ENCODE results near the gene CTDP1.
"Not testable (repeated sequence)": the region's sequence is repeated elsewhere in the genome, so short reads cannot be mapped to it uniquely, and the experiment has no call there.

The CTDP1 gene

GRCh38 chr18:79719478-79720358, 40.1 kb downstream of the CTDP1 start:
- DNase-seq (ENCODE audit: low read depth in 2 of 3, low spot score in 2 of 3) = not testable (repeated sequence)

- no peak for DNase-seq (ENCODE audit: low read depth in 2 of 3, low spot score in 2 of 3)
Measured at GRCh38 chr18:79720359-79720733, 40.7 kb downstream of the CTDP1 start.

DNA sequence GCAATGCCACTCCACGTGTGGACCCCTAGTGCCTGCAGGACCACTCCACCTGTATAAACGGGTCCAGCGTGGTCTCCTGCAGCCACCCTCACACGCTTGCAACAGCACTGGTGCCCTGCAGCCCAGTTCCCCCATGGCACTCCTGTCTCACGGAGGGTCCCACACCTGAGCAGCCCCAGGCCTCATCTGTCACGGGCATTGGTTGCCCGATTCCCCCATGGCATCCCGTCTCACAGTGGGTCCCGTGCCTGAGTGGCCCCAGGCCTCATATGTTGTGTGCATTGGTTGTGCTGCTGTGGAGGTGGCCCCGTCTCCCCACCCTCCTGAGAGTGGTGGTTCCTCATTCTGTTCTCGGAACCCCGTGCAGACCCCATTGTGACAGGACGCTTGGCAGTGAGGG, 43.4 kb downstream of the CTDP1 start:
- no peak for DNase-seq (ENCODE audit: low read depth in 2 of 3, low spot score in 2 of 3)

GRCh38 chr18:79723628-79724027, 44.0 kb downstream of the CTDP1 start:
- no peak for DNase-seq (ENCODE audit: low read depth in 2 of 3, low spot score in 2 of 3)

DNA sequence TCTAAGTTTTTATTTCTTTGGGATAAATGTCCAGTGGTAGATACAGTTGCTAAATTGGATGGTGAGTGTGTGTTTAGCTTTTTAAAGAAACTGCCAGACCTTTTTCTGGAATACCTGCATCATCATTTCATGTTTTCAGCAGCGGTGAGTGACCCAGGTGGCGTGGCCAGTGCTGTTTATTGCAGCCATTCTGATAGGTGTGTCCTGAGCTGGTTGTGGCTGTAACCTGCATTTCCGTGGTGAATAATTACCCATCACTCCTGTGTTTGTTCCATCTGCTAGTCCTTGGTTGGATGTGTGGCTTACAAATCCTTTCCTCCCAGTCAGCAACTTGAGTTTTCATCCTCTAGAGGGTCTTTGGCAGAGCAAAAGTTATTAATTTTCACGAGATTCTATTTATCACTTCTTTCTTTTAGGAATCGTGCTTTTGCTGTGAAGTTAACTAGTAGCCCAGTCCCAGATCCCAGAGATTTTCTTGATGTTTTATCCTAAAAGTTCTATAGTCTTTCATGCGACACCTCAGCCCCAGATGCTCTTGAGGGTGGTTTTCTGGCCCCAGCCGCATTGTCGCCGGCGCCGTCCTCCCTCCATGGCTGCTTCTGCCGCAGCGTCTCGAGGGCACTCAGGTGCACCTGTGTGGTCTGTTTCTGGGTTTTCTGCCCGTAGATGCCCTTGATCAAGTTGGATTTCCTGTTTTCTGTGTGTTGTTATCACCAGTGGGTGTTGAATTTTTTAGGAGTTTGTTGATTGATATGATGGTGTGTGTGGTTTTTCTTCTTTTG, 44.9 kb downstream of the CTDP1 start:
- DNase-seq (ENCODE audit: low read depth in 2 of 3, low spot score in 2 of 3) = no peak

- DNase-seq (ENCODE audit: low read depth in 2 of 3, low spot score in 2 of 3) = no peak
Measured at GRCh38 chr18:79725486-79725885, 45.9 kb downstream of the CTDP1 start.

- DNase-seq (ENCODE audit: low read depth in 2 of 3, low spot score in 2 of 3) = no peak
Measured at GRCh38 chr18:79726721-79727120, 47.1 kb downstream of the CTDP1 start.

DNA sequence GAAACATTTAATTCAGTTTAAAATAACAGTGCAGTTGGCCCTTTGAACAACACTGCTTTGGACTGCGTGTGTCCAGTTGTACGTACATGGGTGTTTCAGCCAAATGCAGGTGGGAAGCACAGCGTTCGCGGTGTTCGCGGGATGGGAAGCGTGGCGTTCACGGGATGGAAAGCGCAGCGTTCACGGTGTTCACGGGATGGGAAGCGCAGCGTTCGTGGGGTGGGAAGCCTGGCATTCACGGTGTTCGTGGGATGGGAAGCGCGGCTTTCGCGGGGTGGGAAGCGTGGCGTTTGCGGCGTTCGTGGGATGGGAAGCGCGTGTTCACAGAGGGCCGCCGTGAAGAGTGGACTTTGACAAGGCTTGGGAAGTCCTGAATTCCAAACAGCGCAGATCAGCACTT, 47.6 kb downstream of the CTDP1 start:
- no peak for DNase-seq (ENCODE audit: low read depth in 2 of 3, low spot score in 2 of 3)

DNA sequence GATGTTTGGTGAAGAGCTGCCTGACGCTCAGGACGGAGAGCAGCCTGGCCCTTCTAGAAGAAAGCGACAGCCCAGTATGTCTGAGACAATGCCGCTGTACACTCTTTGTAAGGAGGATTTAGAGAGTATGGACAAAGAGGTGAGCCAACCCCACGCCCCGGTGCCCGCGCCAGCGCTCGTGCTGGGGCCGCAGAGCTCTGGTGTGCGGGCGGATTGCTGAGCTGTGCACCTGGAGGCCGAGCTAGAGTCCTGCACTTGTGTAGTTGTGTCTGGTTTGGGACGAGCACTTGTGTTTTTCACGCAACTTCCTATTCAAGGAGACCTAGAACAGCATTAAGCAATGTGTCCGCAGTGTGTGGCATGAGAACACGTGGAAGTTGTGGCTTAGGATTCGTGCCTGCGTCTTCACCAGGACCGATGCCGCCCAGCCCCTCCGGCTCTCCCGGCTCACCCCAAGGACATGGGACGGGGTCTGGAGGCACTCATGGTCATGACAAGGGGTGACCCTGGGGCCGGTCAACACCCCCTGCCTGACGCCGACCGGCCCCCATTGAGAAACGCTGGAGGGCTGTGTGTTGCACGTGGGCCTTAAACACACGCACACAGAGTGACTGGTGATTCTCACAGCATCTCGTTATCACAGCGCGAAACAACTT, 49.5 kb downstream of the CTDP1 start:
- no peak for DNase-seq (ENCODE audit: low read depth in 2 of 3, low spot score in 2 of 3)

- DNase-seq (ENCODE audit: low read depth in 2 of 3, low spot score in 2 of 3) = no peak
Measured at GRCh38 chr18:79729611-79730010, 50.0 kb downstream of the CTDP1 start.

- DNase-seq (ENCODE audit: low read depth in 2 of 3, low spot score in 2 of 3) = no peak
Measured at GRCh38 chr18:79730804-79731203, 51.2 kb downstream of the CTDP1 start.

DNA sequence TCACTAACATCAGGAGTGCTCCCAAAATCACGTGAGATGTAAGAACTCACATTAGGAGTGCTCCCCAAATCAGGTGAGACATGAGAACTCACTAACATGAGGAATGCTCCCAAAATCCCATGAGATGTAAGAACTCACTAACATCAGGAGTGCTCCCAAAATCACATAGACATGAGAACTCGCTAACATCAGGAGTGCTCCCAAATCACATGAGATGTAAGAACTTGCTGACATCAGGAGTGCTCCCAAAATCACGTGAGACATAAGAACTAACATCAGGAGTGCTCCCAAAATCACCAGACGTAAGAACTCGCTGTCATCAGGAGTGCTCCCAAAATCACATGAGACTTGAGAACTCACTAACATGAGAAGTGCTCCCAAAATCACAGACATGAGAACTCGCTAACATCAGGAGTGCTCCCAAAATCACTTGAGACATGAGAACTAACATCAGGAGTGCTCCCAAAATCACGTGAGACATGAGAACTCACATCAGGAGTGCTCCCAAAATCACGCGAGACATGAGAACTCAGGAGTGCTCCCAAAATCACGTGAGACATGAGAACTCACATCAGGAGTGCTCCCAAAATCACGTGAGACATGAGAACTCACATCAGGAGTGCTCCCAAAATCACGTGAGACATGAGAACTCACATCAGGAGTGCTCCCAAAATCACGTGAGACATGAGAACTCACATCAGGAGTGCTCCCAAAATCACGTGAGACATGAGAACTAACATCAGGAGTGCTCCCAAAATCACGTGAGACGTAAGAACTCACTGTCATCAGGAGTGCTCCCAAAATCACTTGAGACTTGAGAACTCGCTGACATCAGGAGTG, 52.5 kb downstream of the CTDP1 start:
- not testable (repeated sequence) for DNase-seq (ENCODE audit: low read depth in 2 of 3, low spot score in 2 of 3)

DNA sequence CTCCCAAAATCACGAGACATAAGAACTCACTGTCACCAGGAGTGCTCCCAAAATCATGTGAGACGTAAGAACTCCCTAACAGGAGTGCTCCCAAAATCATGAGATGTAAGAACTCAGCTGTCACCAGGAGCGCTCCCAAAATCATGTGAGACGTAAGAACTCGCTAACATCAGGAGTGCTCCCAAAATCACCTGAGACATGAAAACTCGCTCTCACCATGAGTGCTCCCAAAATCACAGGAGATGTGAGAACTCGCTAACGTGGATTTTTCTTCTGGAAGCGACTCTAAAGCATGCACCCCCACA, 53.1 kb downstream of the CTDP1 start:
- DNase-seq (ENCODE audit: low read depth in 2 of 3, low spot score in 2 of 3) = no peak

DNA sequence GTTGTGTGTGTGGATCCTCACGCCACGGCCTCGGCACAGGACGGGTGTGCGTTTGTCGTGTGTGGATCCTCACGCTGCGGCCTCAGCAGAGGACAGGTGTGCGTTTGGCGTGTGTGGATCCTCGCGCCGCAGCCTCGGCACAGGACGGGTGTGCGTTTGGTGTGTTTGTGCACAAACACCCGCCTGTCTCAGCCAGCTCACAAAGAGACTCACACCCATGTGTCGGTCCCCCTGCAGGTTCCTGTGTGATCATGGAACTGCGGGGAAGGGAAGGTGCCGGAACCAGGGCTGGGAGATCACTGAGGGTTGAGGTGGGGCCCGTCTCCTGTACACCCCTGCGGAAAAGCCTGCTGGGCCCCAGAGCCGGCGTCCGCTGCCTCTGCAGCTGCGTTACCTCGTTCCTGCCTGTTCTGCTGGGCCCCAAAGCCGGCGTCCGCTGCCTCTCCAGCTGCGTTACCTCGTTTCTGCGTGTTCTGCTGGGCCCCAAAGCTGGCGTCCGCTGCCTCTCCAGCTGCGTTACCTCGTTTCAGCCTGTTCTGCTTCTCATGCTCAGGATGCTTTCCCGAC, 53.6 kb downstream of the CTDP1 start:
- DNase-seq (ENCODE audit: low read depth in 2 of 3, low spot score in 2 of 3) = no peak

- DNase-seq (ENCODE audit: low read depth in 2 of 3, low spot score in 2 of 3) = no peak
Measured at GRCh38 chr18:79733986-79734770, 54.6 kb downstream of the CTDP1 start.

- no peak for DNase-seq (ENCODE audit: low read depth in 2 of 3, low spot score in 2 of 3)
Measured at GRCh38 chr18:79735071-79735980, 55.7 kb downstream of the CTDP1 start.

DNA sequence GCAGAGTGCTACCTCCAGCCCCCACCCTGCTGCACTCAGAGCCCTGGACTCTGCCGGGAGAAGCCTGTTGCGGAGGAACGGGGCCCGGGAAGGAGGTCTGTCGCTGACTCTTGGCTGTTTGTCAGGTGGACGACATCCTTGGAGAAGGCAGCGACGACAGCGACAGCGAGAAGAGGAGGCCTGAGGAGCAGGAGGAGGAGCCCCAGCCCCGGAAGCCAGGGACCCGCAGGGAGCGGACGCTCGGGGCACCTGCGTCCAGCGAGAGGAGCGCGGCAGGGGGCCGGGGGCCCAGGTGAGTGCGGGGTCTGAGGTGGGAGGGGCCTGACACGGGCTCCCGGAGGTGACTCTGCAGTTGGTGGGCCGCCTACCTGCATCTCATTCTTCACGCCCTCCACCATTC, 56.6 kb downstream of the CTDP1 start:
- no peak for DNase-seq (ENCODE audit: low read depth in 2 of 3, low spot score in 2 of 3)

DNA sequence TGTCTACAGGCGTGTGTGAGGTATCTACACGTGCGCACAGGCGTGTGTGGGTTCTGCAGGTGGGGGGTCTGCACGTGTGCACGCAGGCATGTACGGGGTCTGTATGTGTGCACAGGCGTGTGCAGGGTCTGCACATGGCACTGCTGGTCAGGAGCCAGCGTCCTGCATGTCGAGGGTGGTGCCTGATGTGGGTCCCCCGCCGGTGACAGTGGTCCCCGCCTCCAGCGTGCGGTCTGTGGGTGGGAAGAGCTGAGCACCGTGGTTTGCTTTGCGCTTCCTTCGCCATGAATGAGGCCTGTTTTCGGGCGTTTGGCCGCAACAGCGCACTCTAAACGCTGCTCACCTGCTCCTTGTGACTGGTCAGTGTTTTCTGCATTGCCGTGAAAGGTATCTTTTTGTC, 57.2 kb downstream of the CTDP1 start:
- DNase-seq (ENCODE audit: low read depth in 2 of 3, low spot score in 2 of 3) = no peak

DNA sequence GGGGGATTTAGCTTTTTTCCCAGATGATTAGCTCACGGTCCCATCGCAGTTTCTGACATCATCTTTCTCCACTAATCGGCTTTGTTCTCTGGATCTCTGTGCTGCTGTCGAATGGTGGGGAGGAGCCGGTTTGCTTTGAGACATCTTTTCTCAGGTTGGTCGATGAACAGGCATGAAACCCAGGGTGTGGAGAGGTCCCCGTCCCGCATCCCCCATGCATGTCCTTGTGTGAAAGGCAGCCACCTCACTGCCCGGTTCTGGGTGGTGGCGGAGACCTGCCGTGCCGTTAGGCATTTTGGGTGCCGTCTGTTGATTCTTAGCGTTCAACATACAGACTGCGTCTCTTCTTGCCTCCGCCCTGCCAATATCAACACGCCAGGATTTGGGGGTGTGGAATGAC, 57.8 kb downstream of the CTDP1 start:
- DNase-seq (ENCODE audit: low read depth in 2 of 3, low spot score in 2 of 3) = no peak
